Measurements from ENCODE around the gene ST6GAL2.

GRCh38 chr2:106851087-106851874, 34.7 kb downstream of the ST6GAL2 start:
- TF ChIP-seq, protein P1, sequence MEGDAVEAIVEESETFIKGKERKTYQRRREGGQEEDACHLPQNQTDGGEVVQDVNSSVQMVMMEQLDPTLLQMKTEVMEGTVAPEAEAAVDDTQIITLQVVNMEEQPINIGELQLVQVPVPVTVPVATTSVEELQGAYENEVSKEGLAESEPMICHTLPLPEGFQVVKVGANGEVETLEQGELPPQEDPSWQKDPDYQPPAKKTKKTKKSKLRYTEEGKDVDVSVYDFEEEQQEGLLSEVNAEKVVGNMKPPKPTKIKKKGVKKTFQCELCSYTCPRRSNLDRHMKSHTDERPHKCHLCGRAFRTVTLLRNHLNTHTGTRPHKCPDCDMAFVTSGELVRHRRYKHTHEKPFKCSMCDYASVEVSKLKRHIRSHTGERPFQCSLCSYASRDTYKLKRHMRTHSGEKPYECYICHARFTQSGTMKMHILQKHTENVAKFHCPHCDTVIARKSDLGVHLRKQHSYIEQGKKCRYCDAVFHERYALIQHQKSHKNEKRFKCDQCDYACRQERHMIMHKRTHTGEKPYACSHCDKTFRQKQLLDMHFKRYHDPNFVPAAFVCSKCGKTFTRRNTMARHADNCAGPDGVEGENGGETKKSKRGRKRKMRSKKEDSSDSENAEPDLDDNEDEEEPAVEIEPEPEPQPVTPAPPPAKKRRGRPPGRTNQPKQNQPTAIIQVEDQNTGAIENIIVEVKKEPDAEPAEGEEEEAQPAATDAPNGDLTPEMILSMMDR (IDR thresholded peaks at IDR 0.05) = no peak
- no peak for TF ChIP-seq POLR2A (IDR thresholded peaks at IDR 0.05)

Measured in lower leg skin (tissue), 3 donors.